ENCODE results near the gene KRTAP1-1.
"Not testable (repeated sequence)": the region's sequence is repeated elsewhere in the genome, so short reads cannot be mapped to it uniquely, and the experiment has no call there.

The KRTAP1-1 gene

GRCh38 chr17:41057547-41057946 is 16.3 kb upstream of the KRTAP1-1 start:
- no peak for DNase-seq

DNA sequence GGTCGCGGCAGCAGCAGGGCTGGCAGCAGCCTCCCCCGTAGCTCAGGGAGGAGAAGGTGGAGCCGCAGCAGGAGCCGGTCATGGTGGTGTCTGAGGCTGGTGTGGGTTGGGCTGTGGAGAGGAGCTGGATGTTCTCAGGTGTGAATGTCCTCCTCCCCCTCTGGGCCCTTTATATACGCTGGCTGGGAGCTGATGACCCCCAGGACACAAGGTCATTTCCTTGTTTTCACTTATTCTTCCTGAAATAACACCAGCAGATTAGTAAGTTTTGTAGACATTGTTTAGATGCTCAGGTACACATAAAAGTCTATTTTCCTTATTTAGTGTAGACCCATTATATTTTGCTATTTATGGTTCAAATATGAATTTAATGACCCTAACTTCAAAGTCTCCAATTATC is 13.9 kb upstream of the KRTAP1-1 start, which contains the start of gene KRTAP2-2:
Gene KRTAP2-2 (minus strand): TSS at position 101 of the 400 bp plus-strand sequence. CDS start 19 bp downstream, at position 82.
- not testable (repeated sequence) for DNase-seq

GRCh38 chr17:41054556-41054955 is 13.3 kb upstream of the KRTAP1-1 start:
- DNase-seq = not testable (repeated sequence)

- DNase-seq = no peak
Measured at GRCh38 chr17:41054025-41054424, 12.8 kb upstream of the KRTAP1-1 start.

- DNase-seq = no peak
Measured at GRCh38 chr17:41052566-41052965, 11.3 kb upstream of the KRTAP1-1 start.

DNA sequence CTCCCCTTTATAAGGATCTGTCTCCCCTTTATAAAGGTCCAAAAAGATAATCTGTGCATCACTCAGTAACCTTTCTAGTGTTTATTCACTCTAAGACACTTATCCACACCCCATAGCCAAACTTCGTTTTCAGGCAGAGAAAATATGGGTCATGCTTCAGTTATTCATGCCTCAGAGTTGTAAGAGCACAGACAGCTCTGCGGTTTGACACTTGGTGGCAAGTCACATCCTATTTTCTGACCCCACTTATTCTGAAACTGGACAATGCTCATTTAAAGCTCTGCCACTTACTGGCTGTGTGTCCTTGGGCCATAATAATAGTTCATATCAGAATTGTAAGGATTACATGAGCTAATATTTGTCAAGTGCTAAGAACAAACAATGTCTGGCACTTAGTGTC is 7.9 kb upstream of the KRTAP1-1 start:
- DNase-seq = no peak

- DNase-seq = no peak
Measured at GRCh38 chr17:41048441-41048840, 7.2 kb upstream of the KRTAP1-1 start.

GRCh38 chr17:41046735-41047465 is 5.7 kb upstream of the KRTAP1-1 start, which contains the start of gene KRTAP2-1:
Gene KRTAP2-1, minus strand, starts transcription at chr17:41047316. Its CDS starts 49 bp downstream, at chr17:41047267.
- not testable (repeated sequence) for DNase-seq

DNA sequence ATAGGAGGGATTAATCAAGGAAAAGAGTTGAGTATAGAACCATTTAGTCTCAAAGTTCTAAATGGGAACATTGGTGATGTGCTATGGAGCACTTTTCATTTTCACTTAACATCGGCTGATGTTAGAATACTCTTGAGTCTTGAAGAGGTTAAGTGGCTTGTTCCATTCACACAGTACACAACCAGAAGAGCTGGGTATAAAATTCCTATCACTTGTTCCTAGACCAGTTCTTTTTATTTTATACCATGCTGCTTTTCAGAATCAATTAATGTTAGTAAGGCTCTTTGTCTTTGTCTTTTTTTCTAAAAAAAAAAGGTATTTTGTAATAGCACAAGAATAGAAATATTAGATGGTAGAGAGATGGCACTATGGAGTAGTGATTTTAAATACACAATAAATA is 1.7 kb upstream of the KRTAP1-1 start:
- no peak for DNase-seq

- no peak for DNase-seq
Measured at GRCh38 chr17:41037853-41038350, 3.3 kb downstream of the KRTAP1-1 start.

DNA sequence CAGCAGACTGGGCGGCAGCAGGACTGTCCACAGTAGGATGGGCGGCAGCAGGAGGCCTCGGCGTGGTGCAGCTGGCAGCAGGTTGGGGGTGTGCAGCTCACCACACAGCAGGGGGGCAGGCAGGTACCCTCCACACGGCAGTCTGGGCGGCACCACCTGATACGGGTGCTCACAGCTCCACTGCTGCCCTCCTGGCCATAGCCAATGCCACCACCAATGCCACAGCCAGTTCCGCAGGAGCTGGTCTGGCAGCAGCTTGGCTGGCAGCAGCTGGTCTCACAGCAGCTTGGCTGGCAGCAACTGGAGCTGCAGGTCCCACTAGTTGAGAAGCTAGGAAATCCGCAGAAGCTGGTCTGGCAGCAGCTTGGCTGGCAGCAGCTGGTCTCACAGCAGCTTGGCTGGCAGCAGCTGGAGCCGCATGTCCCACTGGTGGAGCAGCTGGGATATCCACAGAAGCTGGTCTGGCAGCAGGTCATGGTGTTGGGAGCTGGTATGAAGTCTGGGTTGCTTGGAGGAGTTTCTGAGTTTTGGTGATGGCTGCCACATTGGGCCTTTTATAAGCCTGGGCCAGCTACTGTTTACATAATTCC is 6.8 kb downstream of the KRTAP1-1 start, which contains the start of gene KRTAP1-3:
Gene KRTAP1-3 (minus strand): TSS at position 529 of the 590 bp plus-strand sequence. CDS start 53 bp downstream, at position 476.
- DNase-seq = not testable (repeated sequence)

DNA sequence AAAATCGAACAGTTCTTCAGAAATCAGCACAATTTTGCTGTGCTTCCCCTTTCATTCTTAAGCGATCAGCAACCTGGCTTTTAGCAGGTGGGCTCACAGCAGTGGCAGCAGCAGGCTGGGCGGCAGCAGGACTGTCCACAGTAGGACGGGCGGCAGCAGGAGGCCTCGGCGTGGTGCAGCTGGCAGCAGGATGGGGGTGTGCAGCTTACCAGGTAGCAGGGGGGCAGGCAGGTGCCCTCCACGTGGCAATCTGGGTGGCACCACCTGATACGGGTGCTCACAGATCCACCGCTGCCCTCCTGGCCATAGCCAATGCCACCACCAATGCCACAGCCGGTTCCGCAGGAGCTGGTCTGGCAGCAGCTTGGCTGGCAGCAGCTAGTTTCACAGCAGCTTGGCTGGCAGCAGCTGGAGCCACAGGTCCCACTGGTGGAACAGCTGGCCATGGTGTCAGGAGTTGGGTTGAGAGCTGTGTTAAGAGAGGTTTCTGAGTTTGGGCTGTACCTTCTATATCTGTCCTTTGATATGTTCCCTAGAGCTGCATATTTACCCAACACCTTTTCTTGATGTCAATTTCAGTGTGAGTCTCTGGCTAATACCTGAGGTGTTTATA is 11.5 kb downstream of the KRTAP1-1 start, which contains the start of gene KRTAP1-4:
Gene KRTAP1-4 (minus strand): TSS at position 563 of the 613 bp plus-strand sequence. CDS start 117 bp downstream, at position 446.
- no peak for DNase-seq

DNA sequence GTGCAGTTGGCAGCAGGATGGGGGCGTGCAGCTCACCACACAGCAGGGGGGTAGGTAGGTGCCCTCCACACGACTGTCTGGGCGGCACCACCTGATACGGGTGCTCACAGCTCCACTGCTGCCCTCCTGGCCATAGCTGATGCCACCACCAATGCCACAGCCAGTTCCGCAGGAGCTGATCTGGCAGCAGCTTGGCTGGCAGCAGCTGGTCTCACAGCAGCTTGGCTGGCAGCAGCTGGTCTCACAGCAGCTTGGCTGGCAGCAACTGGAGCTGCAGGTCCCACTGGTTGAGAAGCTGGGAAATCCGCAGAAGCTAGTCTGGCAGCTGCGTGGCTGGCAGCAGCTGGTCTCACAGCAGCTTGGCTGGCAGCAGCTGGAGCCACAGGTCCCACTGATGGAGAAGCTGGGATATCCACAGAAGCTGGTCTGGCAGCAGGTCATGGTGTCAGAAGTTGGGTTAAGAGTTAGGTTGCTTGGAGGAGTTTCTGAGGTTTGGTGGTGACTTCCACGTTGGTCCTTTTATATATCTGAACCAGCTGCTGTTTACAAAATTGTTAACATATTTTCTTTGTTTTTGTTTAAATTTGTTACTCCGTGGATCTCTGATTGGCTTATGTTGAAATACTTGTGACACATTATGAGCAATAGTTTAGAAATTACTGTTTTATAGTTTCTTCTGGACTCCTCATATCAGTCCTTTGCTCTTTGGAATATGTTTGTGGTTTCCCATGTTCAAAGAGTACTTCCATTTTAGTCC is 14.4 kb downstream of the KRTAP1-1 start, which contains the start of gene KRTAP1-5:
Gene KRTAP1-5 (minus strand): TSS at position 494 of the 757 bp plus-strand sequence. CDS start 53 bp downstream, at position 441.
- no peak for DNase-seq

DNA sequence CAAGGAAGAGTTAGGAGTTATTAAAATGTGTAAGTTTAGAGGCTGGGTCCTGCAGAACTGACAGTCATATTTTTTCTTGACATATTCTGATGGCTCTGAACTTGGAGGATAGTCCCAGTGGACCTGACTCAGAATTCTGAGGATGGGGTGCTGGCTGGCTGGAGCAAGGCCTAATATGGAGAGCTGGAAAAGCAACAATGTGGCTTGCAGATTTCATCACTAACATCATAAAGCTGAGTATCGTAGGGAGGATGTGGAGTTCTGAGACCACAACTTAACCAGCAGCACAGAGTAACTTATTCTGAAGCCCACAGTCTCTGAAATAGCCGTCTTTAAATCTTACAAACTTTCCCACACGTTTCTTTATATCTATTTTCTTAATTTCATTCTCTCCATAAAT is 16.6 kb downstream of the KRTAP1-1 start:
- no peak for DNase-seq

DNA sequence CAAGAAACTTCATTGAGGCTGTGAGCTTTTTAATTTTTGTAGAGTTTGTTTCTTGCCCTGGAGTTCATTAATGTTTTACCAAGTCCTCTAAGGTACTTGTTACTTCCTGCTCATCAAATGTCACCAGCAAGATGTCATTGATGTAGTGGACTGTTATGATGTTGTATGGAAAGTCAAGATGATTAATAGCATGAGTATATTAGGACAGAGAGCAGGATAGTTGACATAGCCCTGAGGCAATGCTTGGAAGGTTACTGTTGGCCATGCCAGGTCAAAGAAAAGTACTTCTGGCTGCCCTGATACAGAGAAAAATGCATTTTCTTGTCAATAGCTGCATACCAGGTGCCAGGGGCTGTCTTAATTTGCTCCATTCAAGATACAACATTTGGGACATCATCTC is 20.9 kb downstream of the KRTAP1-1 start:
- DNase-seq = no peak

- DNase-seq = no peak
Measured at GRCh38 chr17:41019415-41019814, 21.8 kb downstream of the KRTAP1-1 start.

DNA sequence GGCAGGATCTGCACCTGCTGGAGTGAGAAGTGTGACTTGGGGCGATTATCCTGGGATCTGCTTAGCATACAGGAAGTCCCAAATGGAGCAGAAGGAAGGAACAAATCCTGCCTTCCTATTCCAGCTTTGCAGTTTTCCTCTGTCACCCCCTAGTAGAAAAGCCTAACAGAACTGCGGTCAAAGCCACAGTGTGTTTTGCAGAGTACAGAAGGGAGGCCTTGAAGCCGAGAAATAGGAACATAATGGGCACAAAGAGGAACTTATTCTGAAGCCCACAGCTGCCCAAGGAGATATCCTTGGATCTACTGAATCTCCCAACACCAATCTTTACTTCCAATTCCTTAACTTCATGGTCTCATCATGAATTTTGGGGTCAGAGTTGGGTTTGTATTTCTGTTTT is 22.7 kb downstream of the KRTAP1-1 start:
- no peak for DNase-seq

DNA sequence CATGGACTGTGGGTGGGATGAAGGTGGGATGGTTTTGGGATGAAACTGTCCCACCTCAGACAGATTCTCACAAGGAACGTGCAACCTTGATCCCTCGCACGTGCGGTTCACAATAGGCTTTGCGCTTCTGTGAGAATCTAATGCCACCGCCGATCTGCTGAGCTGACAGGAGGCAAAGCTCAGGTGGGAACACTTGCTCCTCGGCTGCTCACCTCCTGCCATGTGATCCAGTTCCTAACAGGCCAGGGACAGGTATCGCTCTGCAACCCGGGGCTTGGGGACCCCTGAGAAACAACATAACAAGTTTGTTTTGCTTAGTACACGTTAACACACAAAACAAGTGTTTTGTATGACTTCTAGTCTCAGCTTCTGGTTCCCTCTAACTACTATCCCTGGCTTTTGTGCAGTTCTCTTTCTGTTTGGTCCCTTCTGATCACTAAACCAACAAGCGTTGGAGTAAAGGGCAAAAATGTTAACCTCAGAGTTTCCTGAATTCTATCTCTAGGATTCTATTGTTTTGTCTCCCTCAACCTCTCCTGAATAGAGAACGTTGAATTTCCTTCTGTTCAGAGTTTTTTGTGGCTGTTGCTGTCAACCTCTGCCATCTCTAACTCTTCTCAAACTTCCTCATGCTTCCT is 24.6 kb downstream of the KRTAP1-1 start:
- DNase-seq = no peak

DNA sequence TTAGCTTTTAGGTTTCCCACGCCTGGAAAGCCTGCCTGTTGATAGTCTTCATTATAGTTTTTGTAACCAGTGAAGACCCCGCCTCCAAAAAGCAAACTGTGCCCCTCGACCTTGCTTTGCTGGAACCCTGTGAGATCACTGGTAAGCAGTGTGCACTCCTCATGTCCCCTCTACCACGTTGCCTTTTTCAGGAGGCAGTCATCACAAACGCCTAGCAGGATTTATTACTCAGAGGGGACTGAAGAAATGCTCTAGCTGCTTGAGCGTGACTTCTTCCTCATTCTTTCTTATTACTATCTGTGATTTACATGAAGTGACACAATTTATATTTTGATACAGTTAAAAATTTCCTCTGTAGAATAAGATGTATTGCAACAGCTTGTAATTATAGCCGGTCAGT is 25.8 kb downstream of the KRTAP1-1 start:
- DNase-seq = no peak

GRCh38 chr17:41013606-41014005 is 27.6 kb downstream of the KRTAP1-1 start:
- no peak for DNase-seq

- no peak for DNase-seq
Measured at GRCh38 chr17:41013181-41013580, 28.1 kb downstream of the KRTAP1-1 start.
